SK-N-SH (cell line): ENCODE measurements around the gene LIN37. TPM values are rescaled to one million over a fixed set of nuclear protein-coding genes. Genes with fewer than 3 reads are reported as not detected.
"Not testable (repeated sequence)": the region's sequence is repeated elsewhere in the genome, so short reads cannot be mapped to it uniquely, and the experiment has no call there.

Experiments used
- CTCF ChIA-PET: fragments of 300-600, 350-600 bp; formaldehyde crosslinking; extraction: SDS; loops from one replicate; lab custom pipeline; 2021; lab: Yijun Ruan, JAX
- POLR2A ChIA-PET: fragments of 350-600 bp; sonication (Branson Sonifier 250); formaldehyde crosslinking; extraction: SDS; loops from one replicate; lab custom pipeline; 2020; ENCODE audit warnings: antibody characterized with exemption, inconsistent platforms; lab: Yijun Ruan, JAX
- DNase-seq: peaks from one replicate; pipeline ENCODE4 v3.0.0; 2012
- H2AFZ ChIP-seq: fragments of 200-600 bp; sonication (generic); 2 replicates; pipeline ENCODE4 v1.8.1; 2016; ENCODE audit warnings: antibody characterized with exemption, mild to moderate bottlenecking, low read depth
- H3F3A ChIP-seq: fragments of 200-600 bp; sonication (generic); replicated peaks from 2 replicates; pipeline ENCODE3; 2016; ENCODE audit warnings: antibody characterized with exemption, mild to moderate bottlenecking; ENCODE audit not compliant: insufficient read depth
- H3K27ac ChIP-seq, 2 experiments: fragments of 200-500 bp in 1 of 2; fragments of 200-600 bp in 1 of 2; sonication (Bioruptor generic) in 1 of 2; sonication (generic), shearing (Covaris generic) in 1 of 2; 2 replicates each; pipeline versions ENCODE4 v1.5.1 to v1.6.1; 2014 to 2016; ENCODE audit warnings: low read depth in 2 of 2, inconsistent platforms in 1 of 2, low read length in 1 of 2, mild to moderate bottlenecking in 1 of 2, mixed read lengths in 1 of 2
- H3K27me3 ChIP-seq: fragments of 200-600 bp; sonication (generic), shearing (Covaris generic); 2 replicates; pipeline ENCODE4 v1.6.1; 2016; ENCODE audit warnings: mixed run types; ENCODE audit not compliant: insufficient read depth
- H3K36me3 ChIP-seq, 2 experiments: fragments of 200-500 bp in 1 of 2; fragments of 200-600 bp in 1 of 2; sonication (Bioruptor generic) in 1 of 2; sonication (generic) in 1 of 2; replicated peaks in 1 of 2; 2 replicates each; pipeline versions ENCODE3 to v1.5.1; 2014 to 2016; ENCODE audit warnings: low read length in 1 of 2, mild to moderate bottlenecking in 1 of 2; ENCODE audit not compliant: insufficient read depth in 2 of 2, control insufficient read depth in 1 of 2
- H3K4me1 ChIP-seq, 2 experiments: fragments of 200-500 bp in 1 of 2; fragments of 200-600 bp in 1 of 2; sonication (Bioruptor generic) in 1 of 2; sonication (generic), shearing (Covaris generic) in 1 of 2; 2 replicates each; pipeline versions ENCODE4 v1.5.1 to v1.6.1; 2014 to 2016; ENCODE audit warnings: low read depth in 1 of 2, low read length in 1 of 2, mixed run types in 1 of 2; ENCODE audit not compliant: insufficient read depth in 2 of 2, control insufficient read depth in 1 of 2
- H3K4me2 ChIP-seq: fragments of 200-600 bp; sonication (generic), shearing (Covaris generic); 2 replicates; pipeline ENCODE4 v1.6.1; 2017; ENCODE audit warnings: mixed run types
- H3K4me3 ChIP-seq, 2 experiments: fragments of 200-500 bp in 1 of 2; fragments of 200-600 bp in 1 of 2; sonication (Bioruptor generic) in 1 of 2; sonication (generic), shearing (Covaris generic) in 1 of 2; 2 replicates each; pipeline versions ENCODE4 v1.5.1 to v1.8.1; 2014 to 2016; ENCODE audit warnings: low read depth in 2 of 2, inconsistent platforms in 1 of 2, low read length in 1 of 2, mild to moderate bottlenecking in 1 of 2, mixed read lengths in 1 of 2, moderate library complexity in 1 of 2
- H3K79me2 ChIP-seq: fragments of 200-600 bp; sonication (generic); 2 replicates; pipeline ENCODE4 v1.8.1; 2017; ENCODE audit warnings: mild to moderate bottlenecking; ENCODE audit not compliant: insufficient read depth
- H3K9ac ChIP-seq: fragments of 200-600 bp; sonication (generic); 2 replicates; pipeline ENCODE4 v1.6.1; 2017; ENCODE audit warnings: mixed run types
- H3K9me2 ChIP-seq: fragments of 200-600 bp; sonication (generic); 2 replicates; pipeline ENCODE4 v1.6.1; 2017; ENCODE audit warnings: mixed run types
- H3K9me3 ChIP-seq: fragments of 200-600 bp; sonication (generic); 2 replicates; pipeline ENCODE4 v1.6.1; 2017; ENCODE audit warnings: mixed run types, mild to moderate bottlenecking, moderate library complexity
- H4K20me1 ChIP-seq: fragments of 200-600 bp; sonication (generic); 2 replicates; pipeline ENCODE4 v1.6.1; 2017; ENCODE audit warnings: mild to moderate bottlenecking, mixed run types; ENCODE audit not compliant: insufficient read depth
- CTCF ChIP-seq: fragments of 200-600 bp; sonication (generic); IDR thresholded peaks from 2 replicates; pipeline ENCODE4 v1.6.1; 2017; ENCODE audit warnings: antibody characterized with exemption, mild to moderate bottlenecking, moderate library complexity
- FOSL2 ChIP-seq: IDR thresholded peaks from 2 replicates; pipeline ENCODE4 v1.4.0; 2012; ENCODE audit warnings: low read depth, mild to moderate bottlenecking, moderate library complexity, borderline replicate concordance
- NFIC ChIP-seq: IDR thresholded peaks from 2 replicates; pipeline ENCODE4 v1.4.0; 2012; ENCODE audit warnings: borderline replicate concordance
- NRF1 ChIP-seq: IDR thresholded peaks from 2 replicates; pipeline ENCODE4 v1.6.1; 2012; ENCODE audit warnings: low read depth, mild to moderate bottlenecking, low read length
- RCOR1 ChIP-seq: fragments of 150-350 bp; IDR thresholded peaks from 2 replicates; pipeline ENCODE4 v1.6.1; 2017; ENCODE audit warnings: antibody characterized with exemption, low read length
- TCF12 ChIP-seq: IDR thresholded peaks from 2 replicates; pipeline ENCODE4 v1.4.0; 2012
- USF1 ChIP-seq: IDR thresholded peaks from 2 replicates; pipeline ENCODE4 v1.4.0; 2012; ENCODE audit warnings: low read depth, borderline replicate concordance
- ZBTB33 ChIP-seq: IDR thresholded peaks from 2 replicates; pipeline ENCODE4 v1.4.0; 2012; ENCODE audit warnings: low read depth, borderline replicate concordance
- WGBS: methylation state at CpG from one replicate; pipeline ENCODE4 v1.1.6; 2017; ENCODE audit warnings: low lambda C conversion rate; 5-methylcytosine and 5-hydroxymethylcytosine counted together
- polyA plus RNA-seq, 3 experiments: library from polyadenylated mRNA; depleted of rRNA; stranded (reverse); fragments of >200 nt; gene quantifications; 2 replicates each; pipeline ENCODE4 v1.2.3, GENCODE V29; 2012

Gene LIN37
- polyA plus RNA-seq, 1 of the 3 experiments (the other 2 are of a cell fraction), result 21.1 TPM

- H3K4me3 ChIP-seq, result no peak overlapping the region
- no peaks in the 10 kb centered on the region for H3K9me2 ChIP-seq
- H3K36me3 ChIP-seq, result no peaks in the 10 kb centered on the region
- H3K79me2 ChIP-seq, result no peaks in the 10 kb centered on the region
- no peak overlapping the region for H3K27ac ChIP-seq
- DNase-seq, result no peak
- TF ChIP-seq RCOR1 (no peak), TCF12 (no peak), CTCF (no peak), NFIC (no peak), FOSL2 (no peak), NRF1 (no peak), ZBTB33 (no peak), USF1 (no peak)
- H4K20me1 ChIP-seq, result no peaks in the 10 kb centered on the region
- no peak overlapping the region for H3K9ac ChIP-seq
- POLR2A ChIA-PET, result no interaction called here
- no peaks in the 10 kb centered on the region for H3K27me3 ChIP-seq
- H3K4me2 ChIP-seq, result no peak overlapping the region
- no peaks in the 10 kb centered on the region for H3K9me3 ChIP-seq
- no peaks in the 10 kb centered on the region for H3F3A ChIP-seq
- H3K4me1 ChIP-seq, result no peaks in the 10 kb centered on the region
- CTCF ChIA-PET, result no interaction called here
- WGBS, result 76% methylated on average over 7 of the region's 7 CpGs
- H2AFZ ChIP-seq, result no peak overlapping the region
These were observed 45.2 kb downstream of the LIN37 start for GRCh38 chr19:35793381-35794165.

GRCh38 chr19:35795564-35795963 is 47.2 kb downstream of the LIN37 start:
- CTCF ChIA-PET, H3F3A ChIP-seq, H2AFZ ChIP-seq, H3K9me3 ChIP-seq, H3K9me2 ChIP-seq, H3K36me3 ChIP-seq, DNase-seq, H3K9ac ChIP-seq, H3K79me2 ChIP-seq, H3K27ac ChIP-seq, POLR2A ChIA-PET, H3K4me1 ChIP-seq, H3K4me3 ChIP-seq, H3K4me2 ChIP-seq, H4K20me1 ChIP-seq: not testable (repeated sequence)
- 57% methylated on average over 1 of the region's 1 CpG for WGBS
- peaks cover 14% of the 10 kb centered on the region; the same call in 1 of the 2 replicates for H3K27me3 ChIP-seq
